COLO668 (cell line): ENCODE results near the gene MPZL2.
A peak's percentile ranks its signal among the peaks of the same experiment; 100 is the strongest.

Experiments used
- DNase-seq: peaks from one replicate; lab custom pipeline; 2025; ENCODE audit not compliant: unreplicated experiment; lab: John Stamatoyannopoulos, UW

The MPZL2 gene

GRCh38 chr11:118283756-118284350, 19.8 kb upstream of the MPZL2 start:
- DNase-seq = no peak

- no peak for DNase-seq
Measured at GRCh38 chr11:118283037-118283636, 19.0 kb upstream of the MPZL2 start.

GRCh38 chr11:118282606-118283005, 18.5 kb upstream of the MPZL2 start:
- no peak for DNase-seq

GRCh38 chr11:118281284-118281683, 17.2 kb upstream of the MPZL2 start:
- no peak for DNase-seq

- no peak for DNase-seq
Measured at GRCh38 chr11:118277312-118277711, 13.2 kb upstream of the MPZL2 start.

- no peak for DNase-seq
Measured at GRCh38 chr11:118276422-118276821, 12.3 kb upstream of the MPZL2 start.

GRCh38 chr11:118275176-118275575, 11.1 kb upstream of the MPZL2 start:
- no peak for DNase-seq

- no peak for DNase-seq
Measured at GRCh38 chr11:118274186-118274585, 10.1 kb upstream of the MPZL2 start.

GRCh38 chr11:118272001-118272400, 7.9 kb upstream of the MPZL2 start:
- no peak for DNase-seq

GRCh38 chr11:118267486-118267885, 3.4 kb upstream of the MPZL2 start:
- no peak for DNase-seq

GRCh38 chr11:118265954-118266353, 1.9 kb upstream of the MPZL2 start:
- no peak for DNase-seq

- no peak for DNase-seq
Measured at GRCh38 chr11:118264569-118265465, 720 bp upstream of the MPZL2 start.

GRCh38 chr11:118263112-118263511, 985 bp downstream of the MPZL2 start:
- no peak for DNase-seq

GRCh38 chr11:118260353-118260752, 3.7 kb downstream of the MPZL2 start:
- no peak for DNase-seq

- no peak for DNase-seq
Measured at GRCh38 chr11:118259138-118259537, 5.0 kb downstream of the MPZL2 start.

- DNase-seq = no peak
Measured at GRCh38 chr11:118258410-118258809, 5.7 kb downstream of the MPZL2 start.

- no peak for DNase-seq
Measured at GRCh38 chr11:118252688-118253087, 11.4 kb downstream of the MPZL2 start.

- DNase-seq = peak; percentile 96
Measured at GRCh38 chr11:118251858-118252652, 12.0 kb downstream of the MPZL2 start, which contains the start of gene MPZL3. Gene MPZL3 (minus strand): TSS chr11:118252365. CDS start chr11:118252294, 71 bp downstream.

- no peak for DNase-seq
Measured at GRCh38 chr11:118247041-118247440, 17.1 kb downstream of the MPZL2 start.

GRCh38 chr11:118245936-118246562, 18.0 kb downstream of the MPZL2 start:
- no peak for DNase-seq
